ENCODE results near the gene UBR3. TPM values are rescaled to one million over a fixed set of nuclear protein-coding genes. Genes with fewer than 3 reads are reported as not detected.
"Not testable (repeated sequence)": the region's sequence is repeated elsewhere in the genome, so short reads cannot be mapped to it uniquely, and the experiment has no call there.

The UBR3 gene
- polyA plus RNA-seq, 1 donor, result 24.0 TPM

DNA sequence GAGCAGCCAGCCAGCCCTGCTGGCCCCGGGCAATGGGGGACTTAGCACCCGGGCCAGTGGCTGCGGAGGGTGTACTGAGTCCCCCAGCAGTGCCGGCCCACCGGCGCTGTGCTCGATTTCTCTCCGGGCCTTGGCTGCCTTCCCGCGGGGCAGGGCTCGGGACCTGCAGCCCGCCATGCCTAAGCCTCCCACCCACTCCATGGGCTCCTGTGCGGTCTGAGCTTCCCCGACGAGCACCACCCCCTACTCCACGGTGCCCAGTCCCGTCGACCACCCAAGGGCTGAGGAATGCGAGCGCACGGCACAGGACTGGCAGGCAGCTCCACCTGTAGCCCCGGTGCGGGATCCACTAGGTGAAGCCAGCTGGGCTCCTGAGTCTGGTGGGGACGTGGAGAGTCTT is 14.4 kb downstream of the UBR3 start:
- not testable (repeated sequence) for H3K4me1 ChIP-seq (ENCODE audit: control insufficient read depth, insufficient read depth, low read length); H3K9me3 ChIP-seq (ENCODE audit: control insufficient read depth, low read depth, low read length); H3K27me3 ChIP-seq (ENCODE audit: control insufficient read depth, insufficient read depth, low read length); H3K4me3 ChIP-seq (ENCODE audit: low read length); H3K27ac ChIP-seq (ENCODE audit: low read length); H3K36me3 ChIP-seq (ENCODE audit: control insufficient read depth, insufficient read depth, low read length); DNase-seq
- no CpG with 5 or more reads among the region's 24 CpGs for WGBS (ENCODE audit: insufficient coverage, low lambda C conversion rate)

GRCh38 chr2:169845016-169845415 is 17.8 kb downstream of the UBR3 start:
- H3K36me3 ChIP-seq (ENCODE audit: control insufficient read depth, insufficient read depth, low read length), result peaks cover 2% of the 10 kb centered on the region
- no peaks in the 10 kb centered on the region for H3K27me3 ChIP-seq (ENCODE audit: control insufficient read depth, insufficient read depth, low read length)
- H3K27ac ChIP-seq (ENCODE audit: low read length), result no peak overlapping the region
- no peak for DNase-seq
- H3K4me3 ChIP-seq (ENCODE audit: low read length), result no peak overlapping the region
- peaks cover 2% of the 10 kb centered on the region for H3K9me3 ChIP-seq (ENCODE audit: control insufficient read depth, low read depth, low read length)
- WGBS (ENCODE audit: insufficient coverage, low lambda C conversion rate), result 100% methylated on average over 1 of the region's 2 CpGs
- peaks cover 4% of the 10 kb centered on the region for H3K4me1 ChIP-seq (ENCODE audit: control insufficient read depth, insufficient read depth, low read length)

DNA sequence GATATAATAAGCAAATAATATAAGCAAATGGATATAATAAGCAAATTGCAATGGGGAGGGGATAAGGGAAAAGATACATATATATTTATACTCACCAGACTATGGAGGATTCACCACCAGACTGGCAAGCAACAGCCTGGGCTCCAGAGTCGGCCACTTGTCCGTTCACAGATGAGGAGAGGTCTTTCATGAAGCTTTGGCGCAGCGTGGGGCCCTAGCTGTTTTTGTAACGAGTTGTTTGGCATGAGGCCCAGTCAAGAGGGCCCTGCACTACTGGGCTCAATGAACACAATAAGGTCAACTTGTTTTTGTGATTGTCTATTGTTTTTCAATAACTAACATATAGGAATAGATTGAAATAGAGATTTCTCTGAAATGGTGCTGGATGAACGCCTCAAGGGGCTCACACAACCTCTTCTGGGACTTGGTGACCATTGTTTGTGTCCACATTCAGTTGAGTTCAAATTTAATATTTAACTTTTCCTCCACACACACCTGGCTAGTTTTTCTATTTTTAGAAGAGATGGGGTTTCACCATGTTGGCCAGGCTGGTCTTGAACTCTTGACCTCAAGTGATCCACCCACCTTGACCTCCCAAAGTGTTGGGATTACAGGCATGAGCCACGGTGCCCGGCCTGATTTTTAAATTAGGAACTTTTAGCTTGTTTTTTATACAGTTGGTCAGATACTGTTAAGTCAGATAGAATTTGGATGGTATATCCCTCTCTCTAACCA is 21.9 kb downstream of the UBR3 start:
- not testable (repeated sequence) for H3K36me3 ChIP-seq (ENCODE audit: control insufficient read depth, insufficient read depth, low read length); H3K4me1 ChIP-seq (ENCODE audit: control insufficient read depth, insufficient read depth, low read length); H3K4me3 ChIP-seq (ENCODE audit: low read length); DNase-seq; H3K9me3 ChIP-seq (ENCODE audit: control insufficient read depth, low read depth, low read length); H3K27ac ChIP-seq (ENCODE audit: low read length); H3K27me3 ChIP-seq (ENCODE audit: control insufficient read depth, insufficient read depth, low read length)
- 100% methylated on average over 1 of the region's 8 CpGs for WGBS (ENCODE audit: insufficient coverage, low lambda C conversion rate)

DNA sequence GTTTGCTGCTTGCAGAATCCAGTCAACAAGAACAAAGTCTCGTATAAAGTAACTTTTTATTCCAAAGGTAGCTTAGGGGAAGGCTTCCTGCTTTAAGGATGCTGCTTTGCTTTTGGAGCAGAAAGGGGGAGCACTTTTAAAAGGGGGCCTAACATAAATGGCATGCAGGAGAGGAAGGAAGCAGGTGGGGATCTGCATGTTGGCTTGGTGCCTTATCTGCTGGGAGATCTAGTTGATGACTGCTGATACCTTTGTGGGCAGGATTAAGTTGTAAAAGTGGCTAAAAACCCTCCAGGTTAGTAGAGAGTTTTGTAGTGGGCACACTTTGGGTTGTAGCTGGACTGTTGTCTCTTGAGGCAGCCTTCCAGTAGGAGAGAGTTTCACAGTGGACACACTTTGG is 22.5 kb downstream of the UBR3 start:
- Histone ChIP-seq H3K9me3 (ENCODE audit: control insufficient read depth, low read depth, low read length) (no peaks in the 10 kb centered on the region), H3K4me1 (ENCODE audit: control insufficient read depth, insufficient read depth, low read length) (no peaks in the 10 kb centered on the region)
- WGBS (ENCODE audit: insufficient coverage, low lambda C conversion rate), result no CpG with 5 or more reads among the region's 1 CpG

DNA sequence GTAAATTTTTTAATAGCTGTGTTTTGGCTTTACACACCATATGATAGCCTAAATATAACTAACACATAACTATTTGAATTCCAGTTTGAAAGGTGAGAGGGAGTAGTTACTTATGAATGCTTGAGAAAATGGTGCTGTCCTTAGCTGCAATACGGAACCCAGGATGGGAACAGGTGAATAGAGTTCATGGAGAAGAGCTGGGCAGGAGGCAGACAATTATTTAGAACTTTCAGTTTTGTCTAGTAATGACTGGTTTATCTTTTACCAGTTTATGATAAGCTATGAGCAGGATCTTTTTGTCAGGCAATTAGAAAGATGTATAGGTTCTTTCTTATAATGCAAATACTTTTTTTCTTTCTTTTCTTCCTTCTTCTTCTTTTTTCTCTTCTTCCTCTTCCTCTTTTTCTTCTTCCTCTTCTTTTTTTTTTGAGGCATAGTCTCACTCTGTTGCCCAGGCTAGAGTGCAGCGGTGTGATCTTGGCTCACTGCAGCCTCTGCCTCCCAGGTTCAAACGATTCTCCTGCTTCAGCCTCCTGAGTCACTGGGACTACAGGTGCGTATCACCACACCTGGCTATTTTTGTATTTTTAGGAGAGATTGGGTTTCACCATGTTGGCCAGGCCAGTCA is 25.9 kb downstream of the UBR3 start:
- H3K36me3 ChIP-seq (ENCODE audit: control insufficient read depth, insufficient read depth, low read length), result no peaks in the 10 kb centered on the region
- no peak overlapping the region for H3K27ac ChIP-seq (ENCODE audit: low read length)
- 100% methylated on average over 1 of the region's 4 CpGs for WGBS (ENCODE audit: insufficient coverage, low lambda C conversion rate)
- no peaks in the 10 kb centered on the region for H3K27me3 ChIP-seq (ENCODE audit: control insufficient read depth, insufficient read depth, low read length)
- no peak overlapping the region for H3K4me3 ChIP-seq (ENCODE audit: low read length)
- peaks cover 7% of the 10 kb centered on the region for H3K9me3 ChIP-seq (ENCODE audit: control insufficient read depth, low read depth, low read length)
- DNase-seq, result no peak
- no peaks in the 10 kb centered on the region for H3K4me1 ChIP-seq (ENCODE audit: control insufficient read depth, insufficient read depth, low read length)

More for the DNA sequence above, 22.5 kb downstream of the UBR3 start:
- no peak for DNase-seq
- no peak overlapping the region for H3K4me3 ChIP-seq (ENCODE audit: low read length)
- no peaks in the 10 kb centered on the region for H3K27me3 ChIP-seq (ENCODE audit: control insufficient read depth, insufficient read depth, low read length)
- no peak overlapping the region for H3K27ac ChIP-seq (ENCODE audit: low read length)
- no peaks in the 10 kb centered on the region for H3K36me3 ChIP-seq (ENCODE audit: control insufficient read depth, insufficient read depth, low read length)

- not testable (repeated sequence) for H3K9me3 ChIP-seq (ENCODE audit: control insufficient read depth, low read depth, low read length); H3K27ac ChIP-seq (ENCODE audit: low read length); H3K27me3 ChIP-seq (ENCODE audit: control insufficient read depth, insufficient read depth, low read length); H3K4me1 ChIP-seq (ENCODE audit: control insufficient read depth, insufficient read depth, low read length); H3K4me3 ChIP-seq (ENCODE audit: low read length); H3K36me3 ChIP-seq (ENCODE audit: control insufficient read depth, insufficient read depth, low read length); DNase-seq
- WGBS (ENCODE audit: insufficient coverage, low lambda C conversion rate), result 100% methylated on average over 1 of the region's 42 CpGs
Measured at GRCh38 chr2:169855281-169856258, 28.3 kb downstream of the UBR3 start.

DNA sequence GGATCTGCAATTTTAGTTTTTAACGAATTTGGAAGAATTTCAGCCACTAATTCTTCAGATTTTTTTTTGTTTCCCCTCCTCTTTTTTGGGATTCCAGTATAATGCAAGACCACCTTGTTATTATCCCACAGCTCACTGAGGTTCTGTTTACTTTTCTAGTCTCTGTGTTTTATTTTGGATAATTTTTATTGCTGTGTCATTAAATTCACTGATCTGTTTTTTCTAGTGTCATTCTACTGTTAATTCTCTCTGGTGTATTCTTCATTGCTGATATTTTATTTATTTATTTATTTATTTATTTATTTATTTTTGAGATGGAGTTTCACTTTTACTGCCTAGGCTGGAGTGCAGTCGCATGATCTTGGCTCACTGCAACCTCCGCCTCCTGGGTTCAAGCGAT is 32.2 kb downstream of the UBR3 start:
- Histone ChIP-seq H3K27ac (ENCODE audit: low read length) (no peak overlapping the region), H3K36me3 (ENCODE audit: control insufficient read depth, insufficient read depth, low read length) (no peaks in the 10 kb centered on the region), H3K4me3 (ENCODE audit: low read length) (no peak overlapping the region), H3K9me3 (ENCODE audit: control insufficient read depth, low read depth, low read length) (peaks cover 7% of the 10 kb centered on the region), H3K4me1 (ENCODE audit: control insufficient read depth, insufficient read depth, low read length) (no peaks in the 10 kb centered on the region), H3K27me3 (ENCODE audit: control insufficient read depth, insufficient read depth, low read length) (no peaks in the 10 kb centered on the region)
- 100% methylated on average over 3 of the region's 4 CpGs for WGBS (ENCODE audit: insufficient coverage, low lambda C conversion rate)
- no peak for DNase-seq

DNA sequence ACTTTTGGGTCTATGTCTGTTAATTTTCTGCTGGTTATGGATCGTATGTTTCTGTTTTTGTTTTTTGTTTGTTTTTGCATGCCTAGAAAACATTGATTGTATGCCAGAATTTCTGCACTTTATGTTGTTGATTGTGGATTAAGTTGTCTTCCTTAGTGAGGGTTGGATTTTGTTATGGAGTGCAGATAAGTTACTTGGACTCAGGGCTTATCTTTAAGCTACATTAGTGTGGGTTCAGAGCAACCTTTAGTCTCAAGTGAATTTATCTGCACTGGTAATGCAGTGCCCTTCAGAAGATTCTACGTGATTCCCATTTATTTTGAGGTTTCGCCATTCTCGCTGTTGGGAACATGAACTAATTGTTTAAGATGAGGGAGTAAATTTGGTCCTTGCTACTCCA is 32.9 kb downstream of the UBR3 start:
- no CpG with 5 or more reads among the region's 4 CpGs for WGBS (ENCODE audit: insufficient coverage, low lambda C conversion rate)
- no peaks in the 10 kb centered on the region for H3K36me3 ChIP-seq (ENCODE audit: control insufficient read depth, insufficient read depth, low read length)
- DNase-seq, result no peak
- H3K9me3 ChIP-seq (ENCODE audit: control insufficient read depth, low read depth, low read length), result peaks cover 7% of the 10 kb centered on the region
- H3K4me3 ChIP-seq (ENCODE audit: low read length), result no peak overlapping the region
- H3K27ac ChIP-seq (ENCODE audit: low read length), result no peak overlapping the region
- no peaks in the 10 kb centered on the region for H3K27me3 ChIP-seq (ENCODE audit: control insufficient read depth, insufficient read depth, low read length)
- no peaks in the 10 kb centered on the region for H3K4me1 ChIP-seq (ENCODE audit: control insufficient read depth, insufficient read depth, low read length)

DNA sequence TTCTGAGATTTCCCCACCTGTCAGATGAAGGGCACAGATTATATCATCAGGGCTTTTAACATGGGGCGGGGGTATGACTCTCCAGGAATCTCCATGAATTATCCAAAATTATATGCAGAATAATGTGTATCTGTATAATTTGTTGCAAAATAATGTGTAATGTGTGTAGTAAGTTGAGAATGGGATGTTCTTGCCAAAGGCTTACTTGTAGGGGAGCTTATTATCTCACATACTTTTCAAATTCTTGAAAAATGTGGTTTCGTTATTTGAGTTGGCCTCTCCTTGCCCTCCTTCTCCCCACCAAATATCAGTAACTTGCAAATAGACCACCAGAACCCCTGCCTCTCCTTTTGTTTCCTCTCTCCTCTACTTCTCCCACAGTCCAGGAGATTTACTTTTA is 35.6 kb downstream of the UBR3 start:
- 100% methylated on average over 1 of the region's 2 CpGs for WGBS (ENCODE audit: insufficient coverage, low lambda C conversion rate)
- Histone ChIP-seq H3K36me3 (ENCODE audit: control insufficient read depth, insufficient read depth, low read length) (no peaks in the 10 kb centered on the region), H3K4me1 (ENCODE audit: control insufficient read depth, insufficient read depth, low read length) (no peaks in the 10 kb centered on the region), H3K27me3 (ENCODE audit: control insufficient read depth, insufficient read depth, low read length) (no peaks in the 10 kb centered on the region), H3K9me3 (ENCODE audit: control insufficient read depth, low read depth, low read length) (no peaks in the 10 kb centered on the region), H3K27ac (ENCODE audit: low read length) (no peak overlapping the region), H3K4me3 (ENCODE audit: low read length) (no peak overlapping the region)
- no peak for DNase-seq

DNA sequence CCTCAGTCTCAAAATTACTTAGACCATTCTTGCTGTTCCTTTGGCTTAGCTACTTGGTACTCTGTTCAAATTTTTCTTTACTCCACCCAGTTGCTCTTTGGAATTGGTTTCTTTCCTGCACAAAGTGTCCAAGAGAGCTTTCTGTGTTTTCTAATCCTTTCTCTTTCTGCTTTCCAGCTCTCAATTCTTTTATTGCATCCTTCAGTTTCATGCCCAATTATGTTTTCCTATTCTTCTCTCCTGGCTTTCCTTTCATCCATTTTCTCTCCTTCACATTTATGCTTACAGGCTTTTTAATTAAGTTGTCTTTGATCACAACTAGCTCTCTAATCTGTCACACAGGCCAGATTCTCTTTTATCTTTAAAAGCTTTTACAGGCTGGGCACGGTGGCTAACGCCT is 38.2 kb downstream of the UBR3 start:
- Histone ChIP-seq H3K27me3 (ENCODE audit: control insufficient read depth, insufficient read depth, low read length) (no peaks in the 10 kb centered on the region), H3K36me3 (ENCODE audit: control insufficient read depth, insufficient read depth, low read length) (no peaks in the 10 kb centered on the region), H3K27ac (ENCODE audit: low read length) (no peak overlapping the region), H3K4me3 (ENCODE audit: low read length) (no peak overlapping the region), H3K9me3 (ENCODE audit: control insufficient read depth, low read depth, low read length) (no peaks in the 10 kb centered on the region), H3K4me1 (ENCODE audit: control insufficient read depth, insufficient read depth, low read length) (no peaks in the 10 kb centered on the region)
- no CpG with 5 or more reads among the region's 2 CpGs for WGBS (ENCODE audit: insufficient coverage, low lambda C conversion rate)
- DNase-seq, result no peak
